Measurements from ENCODE around the gene ETNK1. TPM values are rescaled to one million over a fixed set of nuclear protein-coding genes. Genes with fewer than 3 reads are reported as not detected.

The ETNK1 gene, protein sequence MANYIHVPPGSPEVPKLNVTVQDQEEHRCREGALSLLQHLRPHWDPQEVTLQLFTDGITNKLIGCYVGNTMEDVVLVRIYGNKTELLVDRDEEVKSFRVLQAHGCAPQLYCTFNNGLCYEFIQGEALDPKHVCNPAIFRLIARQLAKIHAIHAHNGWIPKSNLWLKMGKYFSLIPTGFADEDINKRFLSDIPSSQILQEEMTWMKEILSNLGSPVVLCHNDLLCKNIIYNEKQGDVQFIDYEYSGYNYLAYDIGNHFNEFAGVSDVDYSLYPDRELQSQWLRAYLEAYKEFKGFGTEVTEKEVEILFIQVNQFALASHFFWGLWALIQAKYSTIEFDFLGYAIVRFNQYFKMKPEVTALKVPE
- 35.5 and 53.9 TPM in 2 replicates for total RNA-seq (ENCODE audit: low replicate concordance)

DNA sequence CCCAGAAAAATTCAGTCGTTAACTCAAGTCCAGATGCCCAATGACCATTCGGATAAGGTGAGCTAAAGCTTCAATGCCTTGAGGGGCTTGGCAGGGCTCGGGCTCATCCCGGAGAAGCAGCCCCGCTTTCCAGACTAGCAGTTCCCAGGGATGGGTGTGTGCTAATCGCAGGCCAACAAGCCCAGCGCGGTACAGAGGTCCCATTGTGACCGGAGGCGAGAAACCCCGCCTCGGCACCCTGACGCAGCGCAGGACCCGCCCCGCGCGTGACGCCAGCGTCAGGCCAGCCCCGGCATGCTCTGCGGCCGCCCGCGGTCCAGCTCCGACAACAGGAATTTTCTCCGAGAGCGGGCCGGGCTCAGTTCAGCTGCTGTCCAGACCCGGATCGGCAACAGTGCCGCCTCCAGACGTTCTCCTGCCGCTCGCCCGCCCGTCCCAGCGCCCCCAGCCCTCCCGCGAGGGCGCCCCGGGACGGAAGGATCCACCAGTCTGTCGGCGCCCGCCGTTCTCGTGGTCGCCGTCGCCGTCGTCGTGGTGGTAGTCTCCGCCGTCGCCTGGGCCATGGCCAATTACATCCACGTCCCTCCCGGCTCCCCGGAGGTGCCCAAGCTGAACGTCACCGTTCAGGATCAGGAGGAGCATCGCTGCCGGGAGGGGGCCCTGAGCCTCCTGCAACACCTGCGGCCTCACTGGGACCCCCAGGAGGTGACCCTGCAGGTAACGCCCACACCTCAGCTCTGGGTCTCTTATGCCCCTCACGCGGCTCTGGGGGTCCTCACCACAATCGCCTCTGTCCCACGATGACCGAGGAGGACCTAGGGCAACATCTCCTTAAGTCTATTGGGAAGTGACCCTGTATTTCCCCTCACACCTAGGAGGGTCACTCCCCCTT is at the start of gene ETNK1:
Gene ETNK1, plus strand, starts transcription at position 302 of the 892 bp plus-strand sequence. Its CDS starts 260 bp downstream, at position 562.
- Histone ChIP-seq H3K27me3 (no peaks in the 10 kb centered on the region), H2AFZ (replicated peaks) (peak within 1 kb of the TSS; percentile 85), H4K20me1 (ENCODE audit: low read depth) (peaks cover 45% of the 10 kb centered on the region), H3K9ac (peak within 1 kb of the TSS; percentile 57), H3K4me3 (peak within 1 kb of the TSS; percentile 60), H3K4me1 (peaks cover 25% of the 10 kb centered on the region), H3K36me3 (no peaks in the 10 kb centered on the region), H3K4me2 (peak within 1 kb of the TSS; percentile 85), H3K27ac (peak within 1 kb of the TSS; percentile 91), H3K9me3 (ENCODE audit: low read depth) (no peaks in the 10 kb centered on the region), H3K79me2 (ENCODE audit: low read depth) (peaks cover 49% of the 10 kb centered on the region), H3F3A (ENCODE audit: low read depth) (peaks cover 15% of the 10 kb centered on the region)
- TF ChIP-seq, protein P1, sequence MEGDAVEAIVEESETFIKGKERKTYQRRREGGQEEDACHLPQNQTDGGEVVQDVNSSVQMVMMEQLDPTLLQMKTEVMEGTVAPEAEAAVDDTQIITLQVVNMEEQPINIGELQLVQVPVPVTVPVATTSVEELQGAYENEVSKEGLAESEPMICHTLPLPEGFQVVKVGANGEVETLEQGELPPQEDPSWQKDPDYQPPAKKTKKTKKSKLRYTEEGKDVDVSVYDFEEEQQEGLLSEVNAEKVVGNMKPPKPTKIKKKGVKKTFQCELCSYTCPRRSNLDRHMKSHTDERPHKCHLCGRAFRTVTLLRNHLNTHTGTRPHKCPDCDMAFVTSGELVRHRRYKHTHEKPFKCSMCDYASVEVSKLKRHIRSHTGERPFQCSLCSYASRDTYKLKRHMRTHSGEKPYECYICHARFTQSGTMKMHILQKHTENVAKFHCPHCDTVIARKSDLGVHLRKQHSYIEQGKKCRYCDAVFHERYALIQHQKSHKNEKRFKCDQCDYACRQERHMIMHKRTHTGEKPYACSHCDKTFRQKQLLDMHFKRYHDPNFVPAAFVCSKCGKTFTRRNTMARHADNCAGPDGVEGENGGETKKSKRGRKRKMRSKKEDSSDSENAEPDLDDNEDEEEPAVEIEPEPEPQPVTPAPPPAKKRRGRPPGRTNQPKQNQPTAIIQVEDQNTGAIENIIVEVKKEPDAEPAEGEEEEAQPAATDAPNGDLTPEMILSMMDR (IDR thresholded peaks at IDR 0.05) = no peak
- TF ChIP-seq EZH2phosphoT487 (IDR thresholded peaks at IDR 0.05) (no peak), EZH2 (IDR thresholded peaks at IDR 0.05) (no peak)
- Mint-ChIP-seq H3K9me3 (no peaks in the 10 kb centered on the region), H3K4me3 (peak within 1 kb of the TSS; percentile 90), H3K4me1 (peaks cover 32% of the 10 kb centered on the region), H3K36me3 (peaks cover 4% of the 10 kb centered on the region), H3K27ac (peak within 1 kb of the TSS; percentile 100), H3K27me3 (ENCODE audit: insufficient read depth, low read depth) (peaks cover 5% of the 10 kb centered on the region)
- peak; percentile 95 for DNase-seq (ENCODE audit: low spot score)

DNA sequence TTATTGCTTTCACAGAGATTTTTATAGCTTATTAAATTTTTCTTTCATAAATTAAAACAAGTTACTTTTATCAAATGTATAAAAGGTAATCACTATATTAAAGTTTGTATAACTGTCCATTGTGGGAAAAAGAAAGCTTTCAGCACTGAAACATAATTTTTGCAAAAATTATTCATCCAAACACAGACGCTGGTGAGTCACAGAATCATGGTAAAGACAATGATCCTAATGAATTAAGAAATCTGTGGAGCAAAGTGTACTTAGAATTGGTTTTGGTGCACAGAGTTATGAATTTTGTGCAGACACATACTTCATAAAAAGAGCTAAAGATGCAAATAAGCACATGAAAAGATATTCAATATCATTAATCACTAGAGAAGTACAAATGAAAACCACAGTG is 48.9 kb upstream of the ETNK1 start:
- Mint-ChIP-seq H3K27me3 (ENCODE audit: insufficient read depth, low read depth) (no peaks in the 10 kb centered on the region), H3K9me3 (peaks cover 2% of the 10 kb centered on the region), H3K4me3 (no peak overlapping the region), H3K27ac (no peak overlapping the region), H3K36me3 (no peaks in the 10 kb centered on the region), H3K4me1 (no peaks in the 10 kb centered on the region)
- Histone ChIP-seq H3F3A (ENCODE audit: low read depth) (no peaks in the 10 kb centered on the region), H4K20me1 (ENCODE audit: low read depth) (no peaks in the 10 kb centered on the region), H3K9me3 (ENCODE audit: low read depth) (no peaks in the 10 kb centered on the region), H3K4me3 (no peak overlapping the region), H3K9ac (no peak overlapping the region), H3K27me3 (no peaks in the 10 kb centered on the region), H3K4me1 (no peaks in the 10 kb centered on the region), H3K79me2 (ENCODE audit: low read depth) (no peaks in the 10 kb centered on the region), H2AFZ (replicated peaks) (no peak overlapping the region), H3K4me2 (no peak overlapping the region), H3K36me3 (no peaks in the 10 kb centered on the region), H3K27ac (no peak overlapping the region)
- DNase-seq (ENCODE audit: low spot score) = no peak
- TF ChIP-seq, protein P1 (IDR thresholded peaks at IDR 0.05) = no peak
- TF ChIP-seq EZH2phosphoT487 (IDR thresholded peaks at IDR 0.05) (no peak), EZH2 (IDR thresholded peaks at IDR 0.05) (no peak)

DNA sequence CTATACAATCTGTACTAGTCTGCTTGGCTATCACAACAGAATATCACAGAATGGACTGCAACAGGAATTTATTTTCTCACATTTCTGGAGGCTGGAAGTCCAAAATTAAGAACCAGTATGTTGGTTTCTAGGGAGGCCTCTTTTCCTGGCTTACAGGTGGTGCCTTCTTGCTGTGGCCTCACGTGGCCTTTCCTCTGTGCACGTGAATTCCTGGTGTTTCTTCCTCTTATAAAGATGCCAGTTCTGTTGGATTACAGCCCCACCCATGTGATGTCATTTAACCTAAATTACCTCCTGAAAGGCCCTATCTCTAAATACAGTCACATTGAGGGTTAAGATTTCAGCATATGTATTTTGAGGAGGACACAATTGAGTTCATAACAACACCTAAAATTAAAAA is 48.5 kb upstream of the ETNK1 start:
- H3K9me3 Mint-ChIP-seq = peaks cover 2% of the 10 kb centered on the region
- Histone ChIP-seq H3K79me2 (ENCODE audit: low read depth) (no peaks in the 10 kb centered on the region), H4K20me1 (ENCODE audit: low read depth) (no peaks in the 10 kb centered on the region), H3K9me3 (ENCODE audit: low read depth) (no peaks in the 10 kb centered on the region), H3K36me3 (no peaks in the 10 kb centered on the region), H3K9ac (no peak overlapping the region), H2AFZ (replicated peaks) (no peak overlapping the region), H3K4me2 (no peak overlapping the region), H3K27me3 (no peaks in the 10 kb centered on the region), H3K4me3 (no peak overlapping the region), H3K27ac (no peak overlapping the region), H3K4me1 (no peaks in the 10 kb centered on the region), H3F3A (ENCODE audit: low read depth) (no peaks in the 10 kb centered on the region)
- no peak overlapping the region for H3K27ac Mint-ChIP-seq
- TF ChIP-seq EZH2phosphoT487 (IDR thresholded peaks at IDR 0.05) (no peak), EZH2 (IDR thresholded peaks at IDR 0.05) (no peak)
- no peak overlapping the region for H3K4me3 Mint-ChIP-seq
- H3K36me3 Mint-ChIP-seq = no peaks in the 10 kb centered on the region
- no peak for DNase-seq (ENCODE audit: low spot score)
- no peaks in the 10 kb centered on the region for H3K27me3 Mint-ChIP-seq (ENCODE audit: insufficient read depth, low read depth)
- no peaks in the 10 kb centered on the region for H3K4me1 Mint-ChIP-seq

All from neural progenitor cell (in vitro differentiated cells).